ENCODE data around the gene DNAJC10. TPM values are rescaled to one million over a fixed set of nuclear protein-coding genes. Genes with fewer than 3 reads are reported as not detected.
A peak's percentile ranks its signal among the peaks of the same experiment; 100 is the strongest.
"Not testable (repeated sequence)": the region's sequence is repeated elsewhere in the genome, so short reads cannot be mapped to it uniquely, and the experiment has no call there.

DNAJC10 gene
- total RNA-seq, 1 experiment from 2014 or later = 122 TPM

DNA sequence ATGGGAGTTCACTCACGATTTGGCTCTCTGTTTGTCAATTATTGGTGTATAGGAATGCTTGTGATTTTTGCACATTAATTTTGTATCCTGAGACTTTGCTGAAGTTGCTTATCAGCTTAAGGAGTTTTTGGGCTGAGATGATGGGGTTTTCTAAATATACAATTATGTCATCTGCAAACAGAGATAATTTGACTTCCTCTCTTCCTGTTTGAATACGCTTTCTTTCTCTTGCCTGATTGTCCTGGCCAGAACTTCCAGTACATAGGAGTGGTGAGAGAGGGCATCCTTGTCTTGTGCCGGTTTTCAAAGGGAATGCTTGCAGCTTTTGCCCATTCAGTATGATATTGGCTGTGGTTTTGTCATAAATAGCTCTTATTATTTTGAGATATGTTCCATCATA, 66.6 kb downstream of the DNAJC10 start:
- H3K27ac ChIP-seq; DNase-seq (ENCODE audit: low read depth in 1 of 2, low spot score in 2 of 2); H3K36me3 ChIP-seq; H3K4me3 ChIP-seq; H3K27me3 ChIP-seq (replicated peaks); H3K4me1 ChIP-seq (replicated peaks); H3K9me3 ChIP-seq (replicated peaks): not testable (repeated sequence)

DNA sequence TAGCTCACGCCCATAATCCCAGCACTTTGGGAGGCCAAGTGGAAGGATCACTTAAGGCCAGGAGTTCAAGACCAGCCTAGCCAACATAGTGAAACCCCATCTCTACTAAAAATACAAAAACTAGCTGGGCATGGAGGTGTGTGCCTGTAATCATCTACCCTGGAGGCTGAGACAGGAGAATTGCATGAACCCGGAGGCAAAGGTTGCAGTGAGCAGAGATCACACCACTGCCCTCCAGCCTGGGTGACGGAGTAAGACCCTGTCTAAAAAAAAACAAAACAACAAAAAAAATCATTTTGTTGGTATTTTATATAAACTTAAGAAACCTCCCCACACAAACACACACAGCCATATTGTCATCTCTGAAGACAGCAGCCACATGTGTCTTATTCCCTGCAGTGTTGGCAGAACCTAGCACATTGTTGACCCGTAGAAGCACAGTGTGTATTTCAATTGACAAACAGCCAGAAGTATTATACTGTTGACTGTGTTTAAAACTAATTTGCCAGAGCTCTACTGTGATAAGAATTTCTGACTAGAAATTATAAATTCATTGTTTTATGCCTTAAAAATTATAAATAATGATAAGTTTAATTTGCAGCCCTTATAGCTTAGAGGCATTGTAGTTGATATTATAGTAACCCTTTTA, 68.1 kb downstream of the DNAJC10 start:
- H3K27me3 ChIP-seq (replicated peaks) = no peaks in the 10 kb centered on the region
- H3K27ac ChIP-seq = no peak overlapping the region
- no peaks in the 10 kb centered on the region for H3K4me1 ChIP-seq (replicated peaks)
- H3K9me3 ChIP-seq (replicated peaks) = no peaks in the 10 kb centered on the region
- H3K36me3 ChIP-seq = no peaks in the 10 kb centered on the region; the same call in 1 of the 2 replicates
- DNase-seq (ENCODE audit: low read depth in 1 of 2, low spot score in 2 of 2) = no peak
- no peak overlapping the region for H3K4me3 ChIP-seq

DNA sequence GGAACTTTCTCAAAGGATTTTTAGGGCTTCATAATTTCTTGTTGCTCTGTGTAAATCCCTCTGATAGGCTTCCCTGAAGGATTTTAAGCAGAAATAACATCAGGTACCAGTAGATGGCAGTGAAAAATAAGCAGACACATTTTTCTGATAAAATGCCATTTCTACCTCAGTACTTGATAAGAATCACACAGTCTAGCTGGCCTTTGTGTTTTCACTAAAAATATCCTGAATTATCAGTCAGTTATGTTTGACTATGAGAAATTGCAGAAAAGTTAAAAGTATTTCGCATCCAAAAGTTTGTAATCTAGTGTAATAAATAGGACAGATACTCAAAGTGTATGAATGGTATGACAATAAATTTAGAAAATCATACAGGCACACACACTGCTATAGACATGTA, 68.7 kb downstream of the DNAJC10 start:
- H3K9me3 ChIP-seq (replicated peaks) = no peaks in the 10 kb centered on the region
- H3K27me3 ChIP-seq (replicated peaks) = no peaks in the 10 kb centered on the region
- peak in 1 of 2 experiments; percentile 19 for DNase-seq (ENCODE audit: low read depth in 1 of 2, low spot score in 2 of 2)
- H3K4me1 ChIP-seq (replicated peaks) = no peaks in the 10 kb centered on the region
- no peaks in the 10 kb centered on the region; the same call in 1 of the 2 replicates for H3K36me3 ChIP-seq
- no peak overlapping the region for H3K4me3 ChIP-seq
- no peak overlapping the region for H3K27ac ChIP-seq

DNA sequence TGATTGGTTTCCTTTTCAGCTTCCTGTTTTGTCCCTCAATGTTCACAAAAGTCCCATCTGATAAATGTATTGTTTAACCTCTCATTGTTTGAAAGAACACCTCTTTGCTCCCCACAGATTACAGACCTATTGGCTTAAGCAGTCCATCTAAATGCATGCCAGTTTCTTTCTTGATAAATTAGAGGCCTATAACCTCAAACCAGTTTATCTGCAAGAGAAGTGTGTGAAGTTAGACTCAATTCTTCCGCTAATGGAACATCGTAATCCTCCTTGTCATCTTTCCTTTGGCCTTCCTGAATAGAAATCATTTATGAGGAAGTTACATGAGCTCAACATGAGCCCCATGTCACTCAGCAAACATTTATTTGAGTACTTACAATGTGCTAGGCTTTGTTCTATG, 76.4 kb downstream of the DNAJC10 start:
- H3K36me3 ChIP-seq = no peaks in the 10 kb centered on the region
- no peaks in the 10 kb centered on the region for H3K27me3 ChIP-seq (replicated peaks)
- H3K9me3 ChIP-seq (replicated peaks) = no peaks in the 10 kb centered on the region
- no peak for DNase-seq (ENCODE audit: low read depth in 1 of 2, low spot score in 2 of 2)
- no peaks in the 10 kb centered on the region for H3K4me1 ChIP-seq (replicated peaks)
- no peak overlapping the region for H3K27ac ChIP-seq
- no peak overlapping the region for H3K4me3 ChIP-seq

DNA sequence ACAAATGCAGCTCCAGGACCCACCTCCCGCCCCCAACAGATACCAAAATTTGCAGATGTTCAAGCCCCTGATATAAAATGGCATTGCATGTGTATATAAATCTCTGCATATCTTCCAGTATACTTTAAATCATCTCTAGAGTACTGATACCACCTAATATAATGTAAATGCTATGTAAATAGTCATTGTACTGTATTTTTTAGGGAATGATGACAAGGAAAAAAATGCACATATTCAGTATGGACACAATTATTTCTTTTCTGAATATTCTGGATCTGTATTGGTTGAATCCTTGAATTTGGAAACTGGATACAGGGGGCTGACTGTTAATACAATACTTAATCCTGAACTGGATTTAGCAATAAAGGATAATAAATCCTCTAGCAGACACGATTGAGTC, 82.7 kb downstream of the DNAJC10 start:
- H3K4me3 ChIP-seq = no peak overlapping the region
- no peak for DNase-seq (ENCODE audit: low read depth in 1 of 2, low spot score in 2 of 2)
- peaks cover 7% of the 10 kb centered on the region; the same call in 1 of the 2 replicates for H3K27me3 ChIP-seq (replicated peaks)
- no peaks in the 10 kb centered on the region for H3K9me3 ChIP-seq (replicated peaks)
- no peaks in the 10 kb centered on the region for H3K4me1 ChIP-seq (replicated peaks)
- no peak overlapping the region for H3K27ac ChIP-seq
- no peaks in the 10 kb centered on the region for H3K36me3 ChIP-seq

DNA sequence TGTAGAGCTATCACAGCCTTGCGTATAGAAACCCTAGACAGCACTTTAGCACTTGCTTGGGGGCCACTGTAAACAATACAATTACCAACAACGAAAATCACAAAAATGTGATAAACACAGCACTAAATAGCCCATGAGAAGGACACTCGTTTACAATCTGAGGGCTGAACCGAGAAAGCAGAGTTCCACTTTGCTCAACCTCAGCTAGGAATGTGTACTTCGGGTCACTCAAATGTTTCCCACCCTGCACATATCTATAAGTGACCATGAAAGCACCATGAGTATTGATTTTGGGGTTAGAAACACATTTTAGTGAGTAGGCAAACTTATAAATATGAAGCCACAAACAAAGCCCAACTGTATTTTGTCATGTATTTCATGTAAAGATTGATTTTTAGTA, 88.1 kb downstream of the DNAJC10 start:
- Histone ChIP-seq H3K4me3 (no peak overlapping the region), H3K27ac (no peak overlapping the region), H3K4me1 (replicated peaks) (no peaks in the 10 kb centered on the region), H3K9me3 (replicated peaks) (no peaks in the 10 kb centered on the region), H3K27me3 (replicated peaks) (peaks cover 8% of the 10 kb centered on the region; the same call in 1 of the 2 replicates), H3K36me3 (no peaks in the 10 kb centered on the region)
- DNase-seq (ENCODE audit: low read depth in 1 of 2, low spot score in 2 of 2) = no peak

DNA sequence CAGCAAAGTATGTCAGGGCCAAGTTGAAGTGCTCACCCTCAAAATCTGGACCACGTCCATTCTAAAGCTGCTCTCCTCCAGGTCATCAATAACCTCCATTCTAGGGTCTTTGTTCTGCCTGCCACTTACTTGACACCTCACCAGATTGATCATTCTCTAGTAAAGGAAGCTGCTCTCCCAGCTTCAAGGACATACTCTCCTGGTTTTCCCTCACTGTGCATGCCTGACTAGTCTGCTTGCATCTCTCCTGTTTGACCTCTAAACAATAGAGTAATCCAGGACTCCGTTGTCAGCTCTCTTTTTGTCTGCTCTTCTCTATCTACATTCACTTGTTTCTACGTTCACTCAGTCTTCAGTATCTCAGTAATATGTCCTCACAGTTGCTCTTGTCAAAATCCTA, 91.3 kb downstream of the DNAJC10 start:
- Histone ChIP-seq H3K4me3 (no peak overlapping the region), H3K27ac (no peak overlapping the region), H3K4me1 (replicated peaks) (no peaks in the 10 kb centered on the region), H3K27me3 (replicated peaks) (0 out of 2 replicates have a peak, but pooled peaks cover 3% of the 10 kb centered on the region), H3K9me3 (replicated peaks) (no peaks in the 10 kb centered on the region), H3K36me3 (no peaks in the 10 kb centered on the region)
- no peak for DNase-seq (ENCODE audit: low read depth in 1 of 2, low spot score in 2 of 2)

DNA sequence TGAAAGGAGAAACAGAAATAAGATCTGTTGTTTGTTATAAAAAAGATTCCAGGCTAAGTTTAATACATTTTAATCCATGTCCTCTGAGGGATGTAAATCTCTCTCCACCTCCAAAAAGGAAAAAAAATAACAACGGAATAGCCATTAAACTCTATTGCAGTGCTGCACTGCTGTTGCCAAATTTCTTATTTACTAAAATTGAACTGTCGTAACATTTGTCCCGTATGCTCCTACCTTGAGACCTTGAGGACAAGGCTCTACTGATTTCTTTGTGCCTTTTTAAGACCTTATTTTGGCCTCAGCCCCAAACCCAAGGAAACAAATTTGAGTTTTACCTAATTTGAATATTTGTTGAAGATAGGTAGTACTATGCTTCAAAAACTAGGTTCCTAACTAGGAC, 94.0 kb downstream of the DNAJC10 start:
- no peak overlapping the region for H3K27ac ChIP-seq
- no peak for DNase-seq (ENCODE audit: low read depth in 1 of 2, low spot score in 2 of 2)
- H3K4me1 ChIP-seq (replicated peaks) = no peaks in the 10 kb centered on the region
- no peaks in the 10 kb centered on the region for H3K9me3 ChIP-seq (replicated peaks)
- H3K27me3 ChIP-seq (replicated peaks) = 0 out of 2 replicates have a peak, but pooled peaks cover 3% of the 10 kb centered on the region
- no peaks in the 10 kb centered on the region for H3K36me3 ChIP-seq
- no peak overlapping the region for H3K4me3 ChIP-seq

DNA sequence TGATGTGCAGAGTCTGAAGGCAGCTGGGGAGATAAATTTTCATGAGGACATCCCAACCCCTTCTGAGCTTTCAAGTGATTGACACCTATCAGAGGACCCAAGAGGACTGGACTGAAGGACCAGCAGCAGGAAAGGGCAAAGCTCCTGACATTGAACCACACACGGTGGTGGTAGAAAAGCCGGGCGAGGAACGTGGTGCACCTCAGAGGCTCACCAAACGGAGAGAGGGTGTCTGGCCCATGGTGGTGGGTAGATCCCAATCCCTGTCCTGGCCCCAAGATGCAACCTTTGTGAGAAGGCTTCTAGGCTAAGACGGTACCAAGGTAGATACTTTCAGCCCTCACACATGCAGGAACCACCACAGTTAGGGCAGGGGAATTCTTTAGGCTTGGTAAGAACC, 98.3 kb downstream of the DNAJC10 start:
- no peak for DNase-seq (ENCODE audit: low read depth in 1 of 2, low spot score in 2 of 2)
- Histone ChIP-seq H3K27me3 (replicated peaks) (no peaks in the 10 kb centered on the region), H3K27ac (no peak overlapping the region), H3K9me3 (replicated peaks) (no peaks in the 10 kb centered on the region), H3K36me3 (no peaks in the 10 kb centered on the region), H3K4me3 (no peak overlapping the region), H3K4me1 (replicated peaks) (no peaks in the 10 kb centered on the region)

DNA sequence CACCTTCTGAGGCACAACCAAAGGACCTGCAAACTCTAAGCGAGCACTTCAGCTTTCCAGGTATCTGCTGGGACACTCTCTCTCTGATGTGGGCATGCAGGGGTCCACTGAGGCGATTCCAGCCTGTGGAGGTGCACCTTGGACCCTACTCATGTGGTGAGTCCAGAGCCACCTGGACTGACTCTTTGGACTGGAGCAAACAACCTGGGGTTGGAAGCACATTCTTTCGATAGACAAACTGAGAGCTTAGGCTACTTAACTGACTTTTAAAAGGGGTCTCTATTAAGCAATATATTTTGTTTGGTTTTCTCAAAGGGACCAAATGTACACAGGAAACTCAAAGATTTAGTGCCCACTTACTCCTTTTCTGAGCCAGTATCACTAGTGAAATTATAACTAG, 98.7 kb downstream of the DNAJC10 start:
- no peak overlapping the region for H3K27ac ChIP-seq
- H3K4me3 ChIP-seq = no peak overlapping the region
- no peaks in the 10 kb centered on the region for H3K27me3 ChIP-seq (replicated peaks)
- no peaks in the 10 kb centered on the region for H3K36me3 ChIP-seq
- no peaks in the 10 kb centered on the region for H3K4me1 ChIP-seq (replicated peaks)
- no peak for DNase-seq (ENCODE audit: low read depth in 1 of 2, low spot score in 2 of 2)
- H3K9me3 ChIP-seq (replicated peaks) = no peaks in the 10 kb centered on the region

DNA sequence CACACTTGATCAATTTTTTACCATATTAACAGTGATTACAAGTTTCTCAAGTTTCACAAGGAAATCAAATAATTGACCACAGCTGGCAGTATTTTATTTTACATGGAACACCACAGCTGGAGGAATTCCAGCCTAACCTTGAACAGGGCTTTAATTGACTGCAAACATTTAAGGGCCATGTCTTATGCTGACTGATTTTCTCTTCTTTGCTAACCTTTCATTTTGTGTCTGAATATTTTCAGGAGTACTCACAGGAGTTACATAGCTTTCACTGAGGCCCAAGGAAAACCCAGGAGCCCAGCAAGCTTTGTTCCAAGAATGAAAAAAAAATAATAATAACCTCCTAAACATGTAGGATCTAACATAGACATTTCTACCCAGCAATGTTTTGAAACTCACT, 100.8 kb downstream of the DNAJC10 start:
- H3K27ac ChIP-seq = no peak overlapping the region
- H3K4me1 ChIP-seq (replicated peaks) = no peaks in the 10 kb centered on the region
- no peak overlapping the region for H3K4me3 ChIP-seq
- no peaks in the 10 kb centered on the region for H3K9me3 ChIP-seq (replicated peaks)
- no peaks in the 10 kb centered on the region for H3K27me3 ChIP-seq (replicated peaks)
- H3K36me3 ChIP-seq = no peaks in the 10 kb centered on the region
- DNase-seq (ENCODE audit: low read depth in 1 of 2, low spot score in 2 of 2) = no peak

DNA sequence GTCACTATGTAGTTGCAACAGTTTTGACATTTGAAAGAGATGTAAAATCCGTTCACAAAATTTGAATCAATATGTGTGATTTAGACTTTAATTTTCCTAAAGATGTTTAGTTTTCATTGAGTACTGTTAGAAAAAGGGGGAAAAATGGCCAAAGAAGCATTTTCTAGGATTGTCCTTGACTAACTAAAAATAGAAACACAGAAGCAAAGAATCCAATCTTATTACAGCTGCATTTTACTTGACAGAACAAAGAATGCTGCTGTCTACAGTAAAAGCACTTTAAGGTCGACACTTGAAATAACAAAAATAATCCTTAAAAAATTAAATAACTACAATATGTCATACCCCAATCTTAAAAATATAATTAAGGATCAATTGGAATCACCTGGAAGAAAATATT, 101.5 kb downstream of the DNAJC10 start:
- Histone ChIP-seq H3K27me3 (replicated peaks) (0 out of 2 replicates have a peak, but pooled peaks cover 2% of the 10 kb centered on the region), H3K9me3 (replicated peaks) (no peaks in the 10 kb centered on the region), H3K36me3 (no peaks in the 10 kb centered on the region), H3K27ac (no peak overlapping the region), H3K4me3 (no peak overlapping the region), H3K4me1 (replicated peaks) (no peaks in the 10 kb centered on the region)
- no peak for DNase-seq (ENCODE audit: low read depth in 1 of 2, low spot score in 2 of 2)

DNA sequence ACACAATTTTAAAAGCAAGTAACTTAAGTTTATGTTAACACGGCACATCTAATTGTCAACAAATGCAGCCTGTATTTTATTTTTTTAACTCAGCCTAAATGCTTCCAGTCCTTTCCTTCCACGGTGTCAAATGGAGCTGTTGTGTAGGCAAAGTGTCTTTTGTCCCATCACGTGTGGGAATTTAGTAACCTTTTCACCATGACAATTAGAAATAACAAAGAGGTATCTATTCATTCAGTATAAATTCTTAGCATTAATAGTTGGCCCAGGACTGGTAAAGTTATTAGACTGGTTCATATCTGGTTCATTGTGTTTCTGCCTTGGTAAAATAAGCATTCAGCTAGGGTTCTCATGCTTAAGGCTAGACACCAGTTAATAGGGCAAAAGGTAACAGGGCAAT, 102.4 kb downstream of the DNAJC10 start:
- Histone ChIP-seq H3K36me3 (no peaks in the 10 kb centered on the region), H3K9me3 (replicated peaks) (no peaks in the 10 kb centered on the region), H3K27ac (no peak overlapping the region)

DNA sequence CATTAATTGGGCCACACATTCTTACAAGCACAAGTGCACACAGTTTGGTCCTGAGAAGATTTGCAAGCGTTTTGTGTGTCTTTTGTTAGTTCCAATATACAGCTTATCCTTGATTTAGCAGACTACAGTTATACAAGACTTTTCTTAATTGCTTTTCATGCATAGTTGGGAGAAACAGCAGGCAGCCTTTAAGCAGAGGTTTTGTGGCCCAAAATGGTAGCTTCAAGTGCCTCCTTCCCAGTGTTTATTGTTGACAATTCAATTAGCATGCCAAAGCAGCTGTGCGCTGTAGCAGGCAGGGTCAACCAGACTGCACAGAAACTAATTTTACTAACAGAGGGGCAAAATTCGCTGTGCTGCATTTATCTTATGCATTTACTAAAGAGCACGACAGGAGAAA, 102.9 kb downstream of the DNAJC10 start:
- DNase-seq (ENCODE audit: low read depth in 1 of 2, low spot score in 2 of 2) = no peak
- 0 out of 2 replicates have a peak, but pooled peaks cover 2% of the 10 kb centered on the region for H3K27me3 ChIP-seq (replicated peaks)
- H3K4me3 ChIP-seq = no peak overlapping the region
- H3K9me3 ChIP-seq (replicated peaks) = no peaks in the 10 kb centered on the region
- H3K4me1 ChIP-seq (replicated peaks) = no peaks in the 10 kb centered on the region
- no peaks in the 10 kb centered on the region for H3K36me3 ChIP-seq
- H3K27ac ChIP-seq = no peak overlapping the region

More for the DNA sequence above, 102.4 kb downstream of the DNAJC10 start:
- Histone ChIP-seq H3K4me3 (no peak overlapping the region), H3K4me1 (replicated peaks) (no peaks in the 10 kb centered on the region), H3K27me3 (replicated peaks) (0 out of 2 replicates have a peak, but pooled peaks cover 2% of the 10 kb centered on the region)
- DNase-seq (ENCODE audit: low read depth in 1 of 2, low spot score in 2 of 2) = no peak

DNA sequence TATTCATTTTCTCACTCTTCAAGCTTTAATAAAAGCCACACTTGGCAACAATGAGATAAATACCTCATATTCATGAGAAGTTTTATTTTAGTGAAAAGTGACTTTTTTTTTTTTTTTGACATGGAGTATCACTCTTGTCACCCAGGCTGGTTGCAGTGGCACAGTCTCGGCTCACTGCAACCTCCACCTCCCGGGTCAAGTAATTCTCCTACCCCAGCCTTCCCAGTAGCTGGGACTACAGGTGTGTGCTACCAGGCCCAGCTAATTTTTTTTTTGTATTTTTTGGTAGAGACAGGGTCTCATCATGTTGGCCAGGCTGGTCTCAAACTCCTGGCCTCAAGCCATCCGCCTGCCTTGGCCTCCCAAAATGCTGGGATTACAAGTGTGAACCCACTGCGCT, 103.4 kb downstream of the DNAJC10 start:
- Histone ChIP-seq H3K36me3 (no peaks in the 10 kb centered on the region), H3K9me3 (replicated peaks) (no peaks in the 10 kb centered on the region), H3K27me3 (replicated peaks) (0 out of 2 replicates have a peak, but pooled peaks cover 2% of the 10 kb centered on the region), H3K4me1 (replicated peaks) (no peaks in the 10 kb centered on the region), H3K4me3 (no peak overlapping the region), H3K27ac (no peak overlapping the region)
- no peak for DNase-seq (ENCODE audit: low read depth in 1 of 2, low spot score in 2 of 2)
